ENCODE results near the gene AIG1. TPM values are rescaled to one million over a fixed set of nuclear protein-coding genes. Genes with fewer than 3 reads are reported as not detected.

AIG1 gene
- total RNA-seq, 1 donor from 2014 or later: 2.6 TPM

GRCh38 chr6:143270026-143270425 is 209.3 kb downstream of the AIG1 start:
- Mint-ChIP-seq H3K9me3 (peaks cover 10% of the 10 kb centered on the region), H3K27me3 (ENCODE audit: insufficient read depth) (no peaks in the 10 kb centered on the region), H3K4me3 (no peak overlapping the region), H3K36me3 (ENCODE audit: low read depth) (peaks cover 2% of the 10 kb centered on the region), H3K4me1 (ENCODE audit: low read depth) (peaks cover 1% of the 10 kb centered on the region), H3K27ac (no peak overlapping the region)
- DNase-seq (ENCODE audit: low spot score): no peak
- intact Hi-C loops (cut with micrococcal nuclease): no loop called here

GRCh38 chr6:143271024-143271423 is 210.3 kb downstream of the AIG1 start:
- H3K27ac Mint-ChIP-seq: no peak overlapping the region
- DNase-seq (ENCODE audit: low spot score): no peak
- no peaks in the 10 kb centered on the region for H3K27me3 Mint-ChIP-seq (ENCODE audit: insufficient read depth)
- H3K36me3 Mint-ChIP-seq (ENCODE audit: low read depth): peaks cover 2% of the 10 kb centered on the region
- H3K4me1 Mint-ChIP-seq (ENCODE audit: low read depth): peaks cover 11% of the 10 kb centered on the region
- H3K4me3 Mint-ChIP-seq: no peak overlapping the region
- peaks cover 10% of the 10 kb centered on the region for H3K9me3 Mint-ChIP-seq
- intact Hi-C loops (cut with micrococcal nuclease): no loop called here

GRCh38 chr6:143276436-143276835 is 215.7 kb downstream of the AIG1 start:
- H3K27me3 Mint-ChIP-seq (ENCODE audit: insufficient read depth): no peaks in the 10 kb centered on the region
- H3K36me3 Mint-ChIP-seq (ENCODE audit: low read depth): peaks cover 2% of the 10 kb centered on the region
- H3K4me3 Mint-ChIP-seq: no peak overlapping the region
- peaks cover 10% of the 10 kb centered on the region for H3K9me3 Mint-ChIP-seq
- DNase-seq (ENCODE audit: low spot score): no peak
- intact Hi-C loops (cut with micrococcal nuclease): no loop called here
- no peak overlapping the region for H3K27ac Mint-ChIP-seq
- peaks cover 17% of the 10 kb centered on the region for H3K4me1 Mint-ChIP-seq (ENCODE audit: low read depth)

- H3K27me3 Mint-ChIP-seq (ENCODE audit: insufficient read depth): no peaks in the 10 kb centered on the region
- intact Hi-C loops (cut with micrococcal nuclease): no loop called here
These were observed 218.7 kb downstream of the AIG1 start for GRCh38 chr6:143279385-143279784.

DNA sequence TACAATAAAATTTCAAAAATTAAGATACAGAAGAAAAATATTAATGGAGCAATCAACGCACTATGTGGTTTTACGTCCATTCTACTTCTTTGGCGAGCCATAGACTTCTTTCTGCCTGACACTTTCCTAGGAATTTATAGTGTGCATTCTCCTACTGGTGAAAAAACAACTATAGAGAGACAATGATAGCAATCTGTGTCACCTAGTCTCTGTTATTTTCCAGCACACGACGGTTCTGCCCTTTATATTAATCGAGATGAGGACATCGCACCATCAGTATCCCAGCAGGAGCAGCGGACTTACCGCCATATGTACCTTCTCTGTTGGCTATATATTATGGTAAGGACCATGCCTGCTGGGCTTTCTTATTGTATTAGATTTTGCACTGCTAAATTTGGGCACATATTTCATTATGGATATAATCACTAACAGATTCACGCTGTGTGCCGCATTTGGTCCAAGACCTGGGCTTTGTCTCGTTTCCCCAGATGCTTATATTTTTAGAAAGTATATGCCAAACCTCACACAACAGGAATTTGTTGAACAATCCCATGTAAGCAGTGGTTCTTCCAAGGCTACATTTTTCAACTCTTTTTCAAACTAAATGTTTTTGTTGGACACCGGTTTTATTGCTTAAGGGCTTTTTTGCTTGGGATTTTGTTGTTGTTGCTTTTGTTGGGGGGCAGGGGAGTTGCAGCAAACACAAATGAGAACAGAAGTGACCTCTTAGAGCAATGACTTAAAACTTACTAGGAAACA is 223.4 kb downstream of the AIG1 start:
- Mint-ChIP-seq H3K9me3 (no peaks in the 10 kb centered on the region), H3K4me3 (no peak overlapping the region), H3K4me1 (ENCODE audit: low read depth) (no peaks in the 10 kb centered on the region), H3K36me3 (ENCODE audit: low read depth) (no peaks in the 10 kb centered on the region), H3K27ac (no peak overlapping the region), H3K27me3 (ENCODE audit: insufficient read depth) (no peaks in the 10 kb centered on the region)
- intact Hi-C loops (cut with micrococcal nuclease): no loop called here
- no peak for DNase-seq (ENCODE audit: low spot score)

More at GRCh38 chr6:143279385-143279784, 218.7 kb downstream of the AIG1 start:
- H3K4me1 Mint-ChIP-seq (ENCODE audit: low read depth): peaks cover 17% of the 10 kb centered on the region
- no peak overlapping the region for H3K27ac Mint-ChIP-seq
- DNase-seq (ENCODE audit: low spot score): no peak
- H3K4me3 Mint-ChIP-seq: no peak overlapping the region
- H3K9me3 Mint-ChIP-seq: no peaks in the 10 kb centered on the region
- no peaks in the 10 kb centered on the region for H3K36me3 Mint-ChIP-seq (ENCODE audit: low read depth)

DNA sequence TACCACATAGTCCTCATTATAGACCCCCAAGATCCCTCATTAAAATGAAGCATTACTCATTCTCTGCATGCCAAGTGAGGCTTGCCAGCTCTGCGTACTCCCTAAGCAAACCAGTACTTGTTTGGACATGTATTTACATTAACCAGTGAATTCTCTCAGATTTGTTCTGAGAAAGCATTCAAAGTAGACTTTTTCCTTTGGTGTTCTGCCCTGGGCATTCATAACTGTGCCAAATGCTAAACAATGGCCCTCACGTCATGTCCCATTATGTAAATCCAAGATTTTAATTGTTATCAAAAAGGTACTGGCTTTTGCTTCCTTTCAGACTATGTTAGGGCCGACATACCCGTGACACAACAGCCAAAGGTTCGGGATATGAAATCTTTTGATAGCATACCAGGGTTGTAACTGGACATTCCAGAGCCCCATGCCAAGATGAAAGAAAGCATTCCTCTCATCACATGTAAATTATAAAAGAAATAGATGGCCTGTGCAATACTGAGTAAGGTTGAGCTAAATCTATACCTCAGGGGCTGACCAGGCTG is 225.6 kb downstream of the AIG1 start:
- intact Hi-C loops (cut with micrococcal nuclease): no loop called here
- H3K27ac Mint-ChIP-seq: no peak overlapping the region
- no peaks in the 10 kb centered on the region for H3K9me3 Mint-ChIP-seq
- DNase-seq (ENCODE audit: low spot score): no peak
- no peaks in the 10 kb centered on the region for H3K27me3 Mint-ChIP-seq (ENCODE audit: insufficient read depth)
- no peaks in the 10 kb centered on the region for H3K4me1 Mint-ChIP-seq (ENCODE audit: low read depth)
- H3K36me3 Mint-ChIP-seq (ENCODE audit: low read depth): no peaks in the 10 kb centered on the region
- no peak overlapping the region for H3K4me3 Mint-ChIP-seq

GRCh38 chr6:143288923-143289322 is 228.2 kb downstream of the AIG1 start:
- Mint-ChIP-seq H3K36me3 (ENCODE audit: low read depth) (no peaks in the 10 kb centered on the region), H3K27me3 (ENCODE audit: insufficient read depth) (no peaks in the 10 kb centered on the region), H3K4me3 (no peak overlapping the region), H3K27ac (no peak overlapping the region), H3K4me1 (ENCODE audit: low read depth) (no peaks in the 10 kb centered on the region), H3K9me3 (no peaks in the 10 kb centered on the region)
- no peak for DNase-seq (ENCODE audit: low spot score)
- intact Hi-C loops (cut with micrococcal nuclease): no loop called here

DNA sequence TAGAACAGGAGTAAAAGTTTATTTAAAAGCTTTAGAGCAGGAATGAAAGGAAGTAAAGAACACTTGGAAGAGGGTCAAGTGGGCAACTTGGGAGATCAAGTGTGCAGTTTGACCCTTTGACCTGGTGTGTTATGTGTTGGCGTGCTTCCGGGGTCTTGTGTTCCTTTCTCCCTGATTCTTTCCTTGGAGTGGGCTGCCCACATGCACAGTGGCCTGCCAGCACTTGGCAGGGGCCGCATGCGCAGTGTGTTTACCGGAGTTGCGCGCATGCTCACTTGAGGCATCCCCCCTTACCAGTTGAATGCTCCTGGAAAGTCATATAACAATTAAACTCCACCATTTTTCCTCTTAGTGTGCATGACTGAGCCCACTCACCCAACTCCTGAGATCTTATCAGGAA is 229.5 kb downstream of the AIG1 start:
- no peaks in the 10 kb centered on the region for H3K36me3 Mint-ChIP-seq (ENCODE audit: low read depth)
- H3K9me3 Mint-ChIP-seq: no peaks in the 10 kb centered on the region
- no peak for DNase-seq (ENCODE audit: low spot score)
- H3K27me3 Mint-ChIP-seq (ENCODE audit: insufficient read depth): no peaks in the 10 kb centered on the region
- H3K4me3 Mint-ChIP-seq: no peak overlapping the region
- H3K4me1 Mint-ChIP-seq (ENCODE audit: low read depth): no peaks in the 10 kb centered on the region
- intact Hi-C loops (cut with micrococcal nuclease): no loop called here
- no peak overlapping the region for H3K27ac Mint-ChIP-seq

DNA sequence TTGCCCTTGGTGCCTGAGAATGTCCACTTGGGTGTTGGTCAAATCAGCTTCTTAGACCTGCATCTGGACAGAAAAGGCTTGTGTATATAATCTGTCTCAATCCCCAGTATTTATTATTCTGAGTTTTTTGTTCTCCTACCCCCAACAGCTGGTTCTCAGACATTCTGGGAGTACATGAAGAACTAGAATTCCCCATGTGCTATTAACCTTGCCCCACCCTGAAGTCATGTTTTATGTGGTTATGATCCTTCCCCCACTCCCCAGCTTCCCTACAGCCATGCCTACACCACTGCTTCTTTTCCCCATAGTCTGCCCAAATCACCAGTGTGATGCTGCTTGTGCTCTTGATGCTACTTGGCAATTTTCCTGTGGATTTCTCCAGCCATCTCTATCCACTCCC is 232.8 kb downstream of the AIG1 start:
- Mint-ChIP-seq H3K36me3 (ENCODE audit: low read depth) (no peaks in the 10 kb centered on the region), H3K4me1 (ENCODE audit: low read depth) (no peaks in the 10 kb centered on the region), H3K27ac (no peak overlapping the region), H3K9me3 (peaks cover 3% of the 10 kb centered on the region), H3K27me3 (ENCODE audit: insufficient read depth) (no peaks in the 10 kb centered on the region), H3K4me3 (no peak overlapping the region)
- DNase-seq (ENCODE audit: low spot score): no peak
- intact Hi-C loops (cut with micrococcal nuclease): no loop called here

- peaks cover 3% of the 10 kb centered on the region for H3K9me3 Mint-ChIP-seq
- intact Hi-C loops (cut with micrococcal nuclease): no loop called here
- no peak overlapping the region for H3K27ac Mint-ChIP-seq
- no peak overlapping the region for H3K4me3 Mint-ChIP-seq
- H3K36me3 Mint-ChIP-seq (ENCODE audit: low read depth): no peaks in the 10 kb centered on the region
- H3K27me3 Mint-ChIP-seq (ENCODE audit: insufficient read depth): no peaks in the 10 kb centered on the region
- no peak for DNase-seq (ENCODE audit: low spot score)
- no peaks in the 10 kb centered on the region for H3K4me1 Mint-ChIP-seq (ENCODE audit: low read depth)
These were observed 233.7 kb downstream of the AIG1 start for GRCh38 chr6:143294265-143294860.

- Mint-ChIP-seq H3K27ac (no peak overlapping the region), H3K27me3 (ENCODE audit: insufficient read depth) (no peaks in the 10 kb centered on the region), H3K4me1 (ENCODE audit: low read depth) (no peaks in the 10 kb centered on the region), H3K9me3 (peaks cover 3% of the 10 kb centered on the region), H3K4me3 (no peak overlapping the region), H3K36me3 (ENCODE audit: low read depth) (no peaks in the 10 kb centered on the region)
- intact Hi-C loops (cut with micrococcal nuclease): no loop called here
- no peak for DNase-seq (ENCODE audit: low spot score)
These were observed 235.2 kb downstream of the AIG1 start for GRCh38 chr6:143295932-143296331.

DNA sequence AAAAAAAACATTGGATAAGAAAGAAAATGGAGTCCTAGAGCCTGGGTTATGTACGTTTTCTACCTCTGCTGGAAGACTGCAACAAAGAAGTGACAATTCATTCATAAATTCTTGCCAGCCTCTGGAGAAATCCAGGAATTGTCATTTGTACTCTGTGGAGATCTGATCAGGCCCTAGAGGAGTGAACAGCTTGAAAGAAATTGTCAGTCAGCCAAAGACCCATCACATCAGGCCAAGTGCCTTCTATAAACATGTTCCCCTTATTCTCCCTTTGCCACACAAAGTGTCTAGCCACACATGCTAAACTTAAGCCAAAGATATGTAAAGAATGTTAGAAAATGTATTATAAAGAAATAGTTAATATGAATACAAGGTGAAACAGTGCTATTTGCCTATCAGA is 237.4 kb downstream of the AIG1 start:
- intact Hi-C loops (cut with micrococcal nuclease): no loop called here
- H3K4me3 Mint-ChIP-seq: no peak overlapping the region
- DNase-seq (ENCODE audit: low spot score): no peak
- H3K9me3 Mint-ChIP-seq: peaks cover 9% of the 10 kb centered on the region
- no peaks in the 10 kb centered on the region for H3K4me1 Mint-ChIP-seq (ENCODE audit: low read depth)
- no peaks in the 10 kb centered on the region for H3K27me3 Mint-ChIP-seq (ENCODE audit: insufficient read depth)
- H3K36me3 Mint-ChIP-seq (ENCODE audit: low read depth): no peaks in the 10 kb centered on the region
- no peak overlapping the region for H3K27ac Mint-ChIP-seq

DNA sequence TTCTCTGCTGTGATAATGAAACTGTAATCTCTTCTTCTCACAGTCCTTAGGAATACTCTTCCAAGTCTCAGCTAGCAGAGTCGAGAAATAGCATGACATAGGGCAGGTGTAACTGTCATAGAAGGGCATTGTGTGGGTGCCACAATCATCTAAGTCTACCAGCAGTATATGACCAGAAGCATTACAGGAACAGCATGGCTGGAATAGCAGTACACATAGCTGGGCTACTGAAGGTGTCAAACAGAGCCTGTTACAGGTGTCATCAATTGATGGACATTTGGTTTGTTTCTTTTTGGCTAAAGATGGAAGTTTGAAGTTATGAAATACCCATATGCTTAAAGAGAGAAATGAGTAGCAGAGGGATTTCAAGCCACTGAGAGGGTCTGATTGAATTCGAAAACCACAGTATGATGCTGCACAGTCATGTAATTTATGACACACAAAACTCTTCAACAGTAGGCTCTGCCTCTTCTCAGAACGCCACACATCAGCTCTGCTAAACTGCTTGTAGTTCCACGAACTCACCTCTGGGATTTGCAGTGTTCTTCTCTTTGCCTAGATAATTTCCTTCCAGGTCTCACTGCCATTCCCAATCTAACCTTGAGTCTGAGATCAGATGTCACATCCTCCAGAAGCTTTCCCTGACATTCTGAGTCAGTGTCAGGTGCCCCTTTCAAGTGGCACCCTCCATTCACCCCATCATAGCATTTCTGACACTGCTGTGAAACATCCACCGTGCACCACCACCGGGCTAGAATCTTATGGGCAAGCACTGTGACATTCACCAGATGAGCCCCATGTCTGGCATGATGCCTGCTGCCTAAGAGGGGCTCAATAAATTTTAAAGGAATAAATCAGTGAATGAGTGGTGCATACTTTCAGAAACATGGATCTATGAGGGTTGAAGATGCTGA is 238.8 kb downstream of the AIG1 start:
- intact Hi-C loops (cut with micrococcal nuclease): no loop called here
- H3K9me3 Mint-ChIP-seq: peaks cover 9% of the 10 kb centered on the region
- H3K27me3 Mint-ChIP-seq (ENCODE audit: insufficient read depth): no peaks in the 10 kb centered on the region
- no peaks in the 10 kb centered on the region for H3K4me1 Mint-ChIP-seq (ENCODE audit: low read depth)
- DNase-seq (ENCODE audit: low spot score): no peak
- no peak overlapping the region for H3K27ac Mint-ChIP-seq
- H3K4me3 Mint-ChIP-seq: no peak overlapping the region
- H3K36me3 Mint-ChIP-seq (ENCODE audit: low read depth): no peaks in the 10 kb centered on the region
